ENCODE results near the gene SH3PXD2B.

DNA sequence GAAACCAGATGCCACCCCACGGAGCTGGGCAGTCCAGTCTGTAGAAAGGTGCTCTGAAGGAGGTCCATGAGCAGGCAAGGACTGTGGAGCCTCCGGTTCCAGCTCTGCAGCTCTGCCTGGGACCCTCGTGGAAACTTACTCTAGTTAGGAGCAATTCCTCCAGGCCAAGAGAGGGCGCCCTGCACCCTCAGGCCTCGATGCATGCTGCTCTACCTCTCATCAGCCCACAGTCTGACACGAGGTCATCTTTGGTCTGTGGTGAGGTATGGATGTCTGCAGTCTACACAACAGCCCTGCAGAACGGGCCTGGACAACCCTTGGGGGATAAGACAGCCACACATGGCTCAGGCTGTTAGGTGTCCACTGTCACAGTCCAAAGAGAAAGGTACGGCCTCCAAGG, 120.1 kb downstream of the SH3PXD2B start:
- TF ChIP-seq, protein P1, sequence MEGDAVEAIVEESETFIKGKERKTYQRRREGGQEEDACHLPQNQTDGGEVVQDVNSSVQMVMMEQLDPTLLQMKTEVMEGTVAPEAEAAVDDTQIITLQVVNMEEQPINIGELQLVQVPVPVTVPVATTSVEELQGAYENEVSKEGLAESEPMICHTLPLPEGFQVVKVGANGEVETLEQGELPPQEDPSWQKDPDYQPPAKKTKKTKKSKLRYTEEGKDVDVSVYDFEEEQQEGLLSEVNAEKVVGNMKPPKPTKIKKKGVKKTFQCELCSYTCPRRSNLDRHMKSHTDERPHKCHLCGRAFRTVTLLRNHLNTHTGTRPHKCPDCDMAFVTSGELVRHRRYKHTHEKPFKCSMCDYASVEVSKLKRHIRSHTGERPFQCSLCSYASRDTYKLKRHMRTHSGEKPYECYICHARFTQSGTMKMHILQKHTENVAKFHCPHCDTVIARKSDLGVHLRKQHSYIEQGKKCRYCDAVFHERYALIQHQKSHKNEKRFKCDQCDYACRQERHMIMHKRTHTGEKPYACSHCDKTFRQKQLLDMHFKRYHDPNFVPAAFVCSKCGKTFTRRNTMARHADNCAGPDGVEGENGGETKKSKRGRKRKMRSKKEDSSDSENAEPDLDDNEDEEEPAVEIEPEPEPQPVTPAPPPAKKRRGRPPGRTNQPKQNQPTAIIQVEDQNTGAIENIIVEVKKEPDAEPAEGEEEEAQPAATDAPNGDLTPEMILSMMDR (IDR thresholded peaks at IDR 0.05; ENCODE audit: low read depth, low read length, poor library complexity, severe bottlenecking): peak; percentile 50
- TF ChIP-seq EZH2phosphoT487 (IDR thresholded peaks at IDR 0.05; ENCODE audit: borderline replicate concordance, low read length): no peak
